ENCODE data around the gene PTEN.
A peak's percentile ranks its signal among the peaks of the same experiment; 100 is the strongest.
"Not testable (repeated sequence)": the region's sequence is repeated elsewhere in the genome, so short reads cannot be mapped to it uniquely, and the experiment has no call there.

The PTEN gene

GRCh38 chr10:87846023-87846422 lies 17.4 kb upstream of the PTEN start:
- no peak for DNase-seq

GRCh38 chr10:87846711-87847110 lies 16.7 kb upstream of the PTEN start:
- not testable (repeated sequence) for DNase-seq

GRCh38 chr10:87847550-87847949 lies 15.9 kb upstream of the PTEN start:
- DNase-seq, result no peak

- no peak for DNase-seq
Observed at GRCh38 chr10:87849001-87849400, 14.4 kb upstream of the PTEN start.

- no peak for DNase-seq
Observed at GRCh38 chr10:87850742-87851205, 12.7 kb upstream of the PTEN start.

GRCh38 chr10:87852089-87852488 lies 11.3 kb upstream of the PTEN start:
- DNase-seq, result no peak

GRCh38 chr10:87855247-87855646 lies 8.2 kb upstream of the PTEN start:
- DNase-seq, result not testable (repeated sequence)

- DNase-seq, result not testable (repeated sequence)
Observed at GRCh38 chr10:87855665-87856064, 7.8 kb upstream of the PTEN start.

GRCh38 chr10:87860156-87860795 lies 3.1 kb upstream of the PTEN start:
- DNase-seq, result no peak

- no peak for DNase-seq
Observed at GRCh38 chr10:87860816-87861403, 2.5 kb upstream of the PTEN start.

GRCh38 chr10:87861566-87861952 lies 1.9 kb upstream of the PTEN start:
- no peak for DNase-seq

- DNase-seq, result peak; percentile 85
Observed at GRCh38 chr10:87861953-87862678, 1.3 kb upstream of the PTEN start.

- DNase-seq, result peak; percentile 64
Observed at GRCh38 chr10:87862679-87863052, 759 bp upstream of the PTEN start.

- not testable (repeated sequence) for DNase-seq
Observed at GRCh38 chr10:87863951-87864495, 598 bp downstream of the PTEN start.

GRCh38 chr10:87864496-87865059 lies 1.2 kb downstream of the PTEN start:
- no peak for DNase-seq

- no peak for DNase-seq
Observed at GRCh38 chr10:87865241-87865881, 1.9 kb downstream of the PTEN start.

GRCh38 chr10:87866412-87866974 lies 3.1 kb downstream of the PTEN start:
- DNase-seq, result no peak

GRCh38 chr10:87867453-87867852 lies 4.0 kb downstream of the PTEN start:
- no peak for DNase-seq

GRCh38 chr10:87868277-87868676 lies 4.9 kb downstream of the PTEN start:
- DNase-seq, result no peak

- DNase-seq, result not testable (repeated sequence)
Observed at GRCh38 chr10:87869139-87869538, 5.7 kb downstream of the PTEN start.

GRCh38 chr10:87869773-87870551 lies 6.5 kb downstream of the PTEN start:
- no peak for DNase-seq

GRCh38 chr10:87872828-87873227 lies 9.4 kb downstream of the PTEN start:
- no peak for DNase-seq

Measured in NCI-H1048 (cell line).